Measurements from ENCODE around the gene MROH7. TPM values are rescaled to one million over a fixed set of nuclear protein-coding genes. Genes with fewer than 3 reads are reported as not detected.

MROH7 gene
- total RNA-seq, 1 experiment from 2014 or later: not detected

- H3K36me3 Mint-ChIP-seq (ENCODE audit: insufficient read depth, unreplicated experiment): no peaks in the 10 kb centered on the region
- H3K9me3 Mint-ChIP-seq (ENCODE audit: unreplicated experiment): no peaks in the 10 kb centered on the region
- ChIA-PET CTCF (no interaction called here), POLR2A (interaction anchor here (0.6 kb wide), 2 partner anchors 70 to 533 kb away, joined by 3 read pairs; no protein-coding TSS in a partner anchor)
- DNase-seq (ENCODE audit: unreplicated experiment): no peak
- intact Hi-C loops (cut with micrococcal nuclease): no loop called here
- H3K4me1 Mint-ChIP-seq (ENCODE audit: insufficient read depth, unreplicated experiment): no peaks in the 10 kb centered on the region
- no TSS peak for BruUV-seq (replicated peaks)
- TF ChIP-seq, protein P1, sequence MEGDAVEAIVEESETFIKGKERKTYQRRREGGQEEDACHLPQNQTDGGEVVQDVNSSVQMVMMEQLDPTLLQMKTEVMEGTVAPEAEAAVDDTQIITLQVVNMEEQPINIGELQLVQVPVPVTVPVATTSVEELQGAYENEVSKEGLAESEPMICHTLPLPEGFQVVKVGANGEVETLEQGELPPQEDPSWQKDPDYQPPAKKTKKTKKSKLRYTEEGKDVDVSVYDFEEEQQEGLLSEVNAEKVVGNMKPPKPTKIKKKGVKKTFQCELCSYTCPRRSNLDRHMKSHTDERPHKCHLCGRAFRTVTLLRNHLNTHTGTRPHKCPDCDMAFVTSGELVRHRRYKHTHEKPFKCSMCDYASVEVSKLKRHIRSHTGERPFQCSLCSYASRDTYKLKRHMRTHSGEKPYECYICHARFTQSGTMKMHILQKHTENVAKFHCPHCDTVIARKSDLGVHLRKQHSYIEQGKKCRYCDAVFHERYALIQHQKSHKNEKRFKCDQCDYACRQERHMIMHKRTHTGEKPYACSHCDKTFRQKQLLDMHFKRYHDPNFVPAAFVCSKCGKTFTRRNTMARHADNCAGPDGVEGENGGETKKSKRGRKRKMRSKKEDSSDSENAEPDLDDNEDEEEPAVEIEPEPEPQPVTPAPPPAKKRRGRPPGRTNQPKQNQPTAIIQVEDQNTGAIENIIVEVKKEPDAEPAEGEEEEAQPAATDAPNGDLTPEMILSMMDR (IDR thresholded peaks at IDR 0.05; ENCODE audit: unreplicated experiment): no peak
- no peak overlapping the region for H3K27ac Mint-ChIP-seq (ENCODE audit: low read depth, unreplicated experiment)
- H3K27me3 Mint-ChIP-seq (ENCODE audit: insufficient read depth, unreplicated experiment): peaks cover 58% of the 10 kb centered on the region
- H3K4me3 Mint-ChIP-seq (ENCODE audit: unreplicated experiment): no peak overlapping the region
These were observed 60.4 kb downstream of the MROH7 start for GRCh38 chr1:54701996-54702395.

GRCh38 chr1:54703471-54703870 is 61.9 kb downstream of the MROH7 start:
- no peak for DNase-seq (ENCODE audit: unreplicated experiment)
- intact Hi-C loops (cut with micrococcal nuclease): no loop called here
- H3K4me1 Mint-ChIP-seq (ENCODE audit: insufficient read depth, unreplicated experiment): no peaks in the 10 kb centered on the region
- no peak overlapping the region for H3K27ac Mint-ChIP-seq (ENCODE audit: low read depth, unreplicated experiment)
- TF ChIP-seq, protein P1 (IDR thresholded peaks at IDR 0.05; ENCODE audit: unreplicated experiment): no peak
- no TSS peak for BruUV-seq (replicated peaks)
- H3K36me3 Mint-ChIP-seq (ENCODE audit: insufficient read depth, unreplicated experiment): no peaks in the 10 kb centered on the region
- H3K9me3 Mint-ChIP-seq (ENCODE audit: unreplicated experiment): no peaks in the 10 kb centered on the region
- ChIA-PET POLR2A (no interaction called here), CTCF (no interaction called here)
- H3K4me3 Mint-ChIP-seq (ENCODE audit: unreplicated experiment): no peak overlapping the region
- H3K27me3 Mint-ChIP-seq (ENCODE audit: insufficient read depth, unreplicated experiment): peaks cover 58% of the 10 kb centered on the region

DNA sequence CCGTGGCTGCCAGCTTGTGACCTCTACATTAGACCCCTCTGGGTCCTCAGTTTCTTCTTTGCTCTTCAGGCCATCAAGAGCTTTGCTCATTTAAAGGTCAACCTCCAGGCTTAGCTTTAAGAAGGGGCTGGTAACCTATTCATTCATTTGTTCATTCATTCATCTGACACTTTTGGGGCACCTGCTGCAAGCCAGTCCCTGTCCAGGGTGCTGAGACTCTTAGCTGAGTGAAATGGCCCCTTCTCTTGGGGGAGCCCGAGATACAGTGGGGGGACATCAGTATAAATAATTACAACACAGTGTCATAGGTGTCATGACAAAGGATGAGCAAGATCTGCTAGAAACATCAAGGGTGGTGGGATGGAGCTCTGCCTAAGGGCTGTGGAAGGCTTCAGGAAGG is 63.6 kb downstream of the MROH7 start:
- ChIA-PET POLR2A (interaction anchor here (0.6 kb wide), 1 partner anchor 30 kb away, joined by 4 read pairs; no protein-coding TSS in a partner anchor), CTCF (interaction anchor here (0.5 to 0.6 kb wide), 3 partner anchors 154 to 357 kb away, joined by 3 read pairs; no protein-coding TSS in a partner anchor)
- TF ChIP-seq, protein P1 (IDR thresholded peaks at IDR 0.05; ENCODE audit: unreplicated experiment): no peak
- H3K27ac Mint-ChIP-seq (ENCODE audit: low read depth, unreplicated experiment): no peak overlapping the region
- H3K4me1 Mint-ChIP-seq (ENCODE audit: insufficient read depth, unreplicated experiment): no peaks in the 10 kb centered on the region
- peaks cover 55% of the 10 kb centered on the region for H3K27me3 Mint-ChIP-seq (ENCODE audit: insufficient read depth, unreplicated experiment)
- peak; percentile 14 for DNase-seq (ENCODE audit: unreplicated experiment)
- intact Hi-C loops (cut with micrococcal nuclease): no loop called here
- H3K36me3 Mint-ChIP-seq (ENCODE audit: insufficient read depth, unreplicated experiment): no peaks in the 10 kb centered on the region
- no peak overlapping the region for H3K4me3 Mint-ChIP-seq (ENCODE audit: unreplicated experiment)
- no TSS peak for BruUV-seq (replicated peaks)
- H3K9me3 Mint-ChIP-seq (ENCODE audit: unreplicated experiment): no peaks in the 10 kb centered on the region

GRCh38 chr1:54706419-54706818 is 64.8 kb downstream of the MROH7 start:
- no peaks in the 10 kb centered on the region for H3K9me3 Mint-ChIP-seq (ENCODE audit: unreplicated experiment)
- no TSS peak for BruUV-seq (replicated peaks)
- no peaks in the 10 kb centered on the region for H3K4me1 Mint-ChIP-seq (ENCODE audit: insufficient read depth, unreplicated experiment)
- ChIA-PET POLR2A (interaction anchor here (0.6 to 0.7 kb wide), 2 partner anchors 165 to 1242 kb away, joined by 3 read pairs; no protein-coding TSS in a partner anchor), CTCF (no interaction called here)
- no peak for DNase-seq (ENCODE audit: unreplicated experiment)
- intact Hi-C loops (cut with micrococcal nuclease): no loop called here
- no peak overlapping the region for H3K4me3 Mint-ChIP-seq (ENCODE audit: unreplicated experiment)
- H3K27me3 Mint-ChIP-seq (ENCODE audit: insufficient read depth, unreplicated experiment): peaks cover 54% of the 10 kb centered on the region
- TF ChIP-seq, protein P1 (IDR thresholded peaks at IDR 0.05; ENCODE audit: unreplicated experiment): no peak
- H3K27ac Mint-ChIP-seq (ENCODE audit: low read depth, unreplicated experiment): no peak overlapping the region
- no peaks in the 10 kb centered on the region for H3K36me3 Mint-ChIP-seq (ENCODE audit: insufficient read depth, unreplicated experiment)
